C4-2B (cell line): ENCODE data around the gene SOX3.
A peak's percentile ranks its signal among the peaks of the same experiment; 100 is the strongest.

ENCODE experiments used
- H3K27ac ChIP-seq: fragments of 450-650 bp; 2 replicates; pipeline ENCODE4 v1.5.1; 2017
- ZFX ChIP-seq: fragments of 450-650 bp; IDR thresholded peaks from 2 replicates; pipeline ENCODE4 v1.6.1; 2017
- TF ChIP-seq, protein P1 (sequence below): fragments of 450-650 bp; conservative IDR thresholded peaks from 2 replicates; pipeline ENCODE4 v1.5.1; 2017; ENCODE audit warnings: mild to moderate bottlenecking

The SOX3 gene

DNA sequence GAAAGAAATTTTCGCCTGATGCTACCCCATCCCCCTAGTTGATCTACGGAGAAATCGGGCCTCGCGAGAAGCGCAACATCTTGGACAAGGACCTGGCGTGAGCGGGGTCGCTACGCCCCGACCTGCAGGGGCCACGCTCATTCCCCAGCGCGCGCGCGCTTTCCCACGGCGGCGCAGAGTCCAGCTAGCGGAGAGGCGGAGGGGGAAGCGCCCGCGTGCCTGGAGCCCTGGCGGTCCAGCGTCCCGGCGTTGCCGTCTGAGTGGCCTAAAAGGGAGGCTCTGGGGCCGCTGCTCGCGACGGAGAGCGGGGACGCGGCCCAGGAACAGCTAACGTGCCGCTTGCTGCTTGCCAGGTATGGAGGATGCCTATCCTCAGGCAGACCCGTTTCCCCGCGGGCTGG, 6.0 kb upstream of the SOX3 start:
- TF ChIP-seq, protein P1, sequence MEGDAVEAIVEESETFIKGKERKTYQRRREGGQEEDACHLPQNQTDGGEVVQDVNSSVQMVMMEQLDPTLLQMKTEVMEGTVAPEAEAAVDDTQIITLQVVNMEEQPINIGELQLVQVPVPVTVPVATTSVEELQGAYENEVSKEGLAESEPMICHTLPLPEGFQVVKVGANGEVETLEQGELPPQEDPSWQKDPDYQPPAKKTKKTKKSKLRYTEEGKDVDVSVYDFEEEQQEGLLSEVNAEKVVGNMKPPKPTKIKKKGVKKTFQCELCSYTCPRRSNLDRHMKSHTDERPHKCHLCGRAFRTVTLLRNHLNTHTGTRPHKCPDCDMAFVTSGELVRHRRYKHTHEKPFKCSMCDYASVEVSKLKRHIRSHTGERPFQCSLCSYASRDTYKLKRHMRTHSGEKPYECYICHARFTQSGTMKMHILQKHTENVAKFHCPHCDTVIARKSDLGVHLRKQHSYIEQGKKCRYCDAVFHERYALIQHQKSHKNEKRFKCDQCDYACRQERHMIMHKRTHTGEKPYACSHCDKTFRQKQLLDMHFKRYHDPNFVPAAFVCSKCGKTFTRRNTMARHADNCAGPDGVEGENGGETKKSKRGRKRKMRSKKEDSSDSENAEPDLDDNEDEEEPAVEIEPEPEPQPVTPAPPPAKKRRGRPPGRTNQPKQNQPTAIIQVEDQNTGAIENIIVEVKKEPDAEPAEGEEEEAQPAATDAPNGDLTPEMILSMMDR = no peak
- TF ChIP-seq ZFX = no peak
- no peak overlapping the region for H3K27ac ChIP-seq

DNA sequence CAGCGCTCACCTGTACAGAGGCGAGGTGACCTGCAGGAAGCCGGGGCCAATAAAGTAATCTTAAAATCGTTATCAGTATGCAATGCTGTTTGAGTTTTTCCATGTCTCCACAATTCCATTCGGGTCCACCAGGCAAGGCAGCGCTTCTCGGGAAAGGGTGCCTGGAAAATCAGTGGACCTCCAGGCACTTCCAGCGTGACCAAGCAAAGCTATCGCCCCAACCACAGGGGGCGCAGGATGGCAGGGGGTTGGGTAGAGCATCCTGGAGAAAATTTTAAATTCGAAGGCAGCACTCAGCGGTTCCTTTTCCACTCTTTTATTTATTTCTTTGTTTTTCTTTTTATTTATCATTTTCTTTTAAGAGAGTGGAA, 5.4 kb upstream of the SOX3 start:
- no peak overlapping the region for H3K27ac ChIP-seq
- no peak for TF ChIP-seq ZFX
- TF ChIP-seq, protein P1 = no peak

DNA sequence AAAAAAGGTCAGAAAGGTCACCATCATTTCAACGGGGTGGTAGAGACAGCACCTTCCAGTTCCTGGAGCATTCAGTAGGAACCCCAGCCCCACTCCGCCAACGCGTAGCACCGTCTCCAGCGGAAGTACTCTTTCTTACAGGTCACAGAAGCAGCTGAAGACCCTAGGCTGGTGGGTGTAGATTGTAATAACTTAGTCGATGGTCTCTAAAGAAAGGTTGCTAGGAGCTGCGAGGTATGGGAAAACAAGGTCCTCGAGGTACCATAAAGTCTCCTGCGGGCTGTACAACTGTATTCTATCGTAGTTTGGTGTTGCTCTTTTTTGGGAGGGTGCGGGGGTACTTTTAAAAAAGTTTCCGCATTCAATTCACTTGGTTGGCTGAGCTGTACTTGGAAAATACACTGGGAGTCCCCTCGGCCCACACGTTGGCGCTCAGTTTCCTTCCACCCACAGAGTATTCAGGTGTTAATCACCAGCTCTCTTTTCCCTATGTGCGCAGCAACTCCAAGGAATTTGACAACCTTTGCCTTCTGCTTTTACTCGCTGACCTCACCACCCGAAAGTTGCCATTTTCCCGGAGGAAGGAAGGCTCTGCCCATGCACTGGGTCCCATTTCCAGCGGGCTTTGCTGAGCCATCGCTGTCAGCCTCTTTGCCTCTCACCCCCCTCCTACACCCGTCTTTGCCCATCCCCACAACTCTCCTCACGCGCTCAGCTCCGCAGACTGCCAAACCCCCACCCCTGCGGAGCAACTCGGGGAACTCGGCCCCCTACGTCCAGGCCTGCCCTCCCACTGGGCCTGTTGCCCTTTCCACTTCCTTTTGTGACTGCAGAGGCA, 4.8 kb upstream of the SOX3 start:
- no peak for TF ChIP-seq ZFX
- TF ChIP-seq, protein P1 = no peak
- H3K27ac ChIP-seq = no peak overlapping the region

DNA sequence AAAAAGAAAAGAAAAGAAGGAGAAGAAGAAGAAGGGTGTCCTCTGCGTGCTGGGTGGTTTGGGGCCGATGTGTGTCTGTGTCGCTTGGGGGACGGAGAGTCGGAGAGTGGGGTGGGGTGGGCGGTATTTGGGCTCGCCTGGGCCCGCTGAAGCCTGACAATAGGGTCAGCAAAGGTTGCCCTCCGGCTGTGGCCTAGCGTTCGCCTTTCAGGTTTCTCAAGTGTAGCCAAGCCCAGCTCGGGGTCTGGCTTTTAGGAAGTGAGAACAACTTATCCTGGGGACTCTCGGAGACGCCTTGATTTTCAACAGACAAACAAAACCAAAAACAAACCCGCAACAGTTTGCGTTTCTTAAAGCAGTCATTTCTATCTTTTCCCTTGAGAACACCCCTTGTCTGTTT, 4.1 kb upstream of the SOX3 start:
- H3K27ac ChIP-seq = no peak overlapping the region
- TF ChIP-seq, protein P1 = no peak
- TF ChIP-seq ZFX = no peak

DNA sequence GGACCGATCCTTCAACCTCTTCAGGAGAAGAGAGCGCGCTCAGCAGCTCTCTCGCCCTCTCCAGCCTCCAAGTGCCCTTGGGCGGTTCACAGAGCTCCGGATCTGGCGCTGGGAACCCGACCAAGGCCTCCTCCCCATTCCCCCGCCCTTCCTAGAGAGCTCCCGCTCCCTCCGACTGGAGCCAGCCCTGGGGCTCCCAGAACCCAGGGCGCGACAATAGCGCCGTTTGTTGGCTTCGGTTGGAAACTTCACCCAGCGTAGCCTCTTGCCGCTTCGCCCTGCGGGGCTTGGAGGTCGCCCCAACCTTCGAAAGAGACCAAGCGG, 3.1 kb upstream of the SOX3 start:
- no peak overlapping the region for H3K27ac ChIP-seq

DNA sequence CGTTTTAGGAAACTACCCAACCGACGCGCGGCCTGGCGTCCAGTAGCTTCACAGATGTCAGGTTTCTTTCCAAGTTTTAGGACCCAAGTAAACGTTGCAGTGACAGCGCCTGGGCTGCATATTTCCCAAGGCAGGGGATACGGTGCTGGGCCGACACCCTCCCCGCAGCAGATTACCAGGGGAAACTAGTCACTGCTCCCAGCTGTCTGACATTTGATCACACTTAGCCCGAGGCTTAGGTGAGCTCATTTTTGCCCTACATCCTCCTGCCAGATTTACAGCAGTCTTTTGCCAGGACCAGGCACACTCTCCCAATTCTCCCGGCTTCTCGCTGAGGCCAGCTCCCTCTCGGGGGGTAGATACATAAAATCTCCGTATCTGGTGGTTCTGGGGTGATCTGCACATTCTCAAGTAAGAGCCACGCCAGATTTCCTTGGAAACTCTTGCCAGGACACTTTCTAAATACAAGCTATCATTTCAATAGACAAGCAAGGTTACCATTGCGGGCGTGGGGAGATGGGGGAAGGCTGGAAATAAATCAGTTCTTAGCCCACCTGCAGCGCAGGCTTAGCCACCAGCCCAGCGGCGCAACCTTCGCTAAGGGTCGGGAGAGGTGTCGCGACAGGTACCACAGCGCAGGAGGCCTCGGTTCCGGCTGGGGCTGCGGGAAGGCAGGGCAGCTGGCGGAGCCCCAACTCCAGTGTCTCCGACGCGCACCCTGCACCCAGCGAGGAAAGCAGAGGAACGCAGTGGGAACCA, 2.5 kb upstream of the SOX3 start:
- TF ChIP-seq ZFX = no peak
- TF ChIP-seq, protein P1 = no peak
- no peak overlapping the region for H3K27ac ChIP-seq

More for the DNA sequence above, 3.1 kb upstream of the SOX3 start:
- no peak for TF ChIP-seq ZFX
- TF ChIP-seq, protein P1 = peak; percentile 36
